Measurements from ENCODE around the gene PRLH. TPM values are rescaled to one million over a fixed set of nuclear protein-coding genes. Genes with fewer than 3 reads are reported as not detected.
"Not testable (repeated sequence)": the region's sequence is repeated elsewhere in the genome, so short reads cannot be mapped to it uniquely, and the experiment has no call there.

Gene PRLH
- polyA plus RNA-seq, 1 experiment, result not detected

DNA sequence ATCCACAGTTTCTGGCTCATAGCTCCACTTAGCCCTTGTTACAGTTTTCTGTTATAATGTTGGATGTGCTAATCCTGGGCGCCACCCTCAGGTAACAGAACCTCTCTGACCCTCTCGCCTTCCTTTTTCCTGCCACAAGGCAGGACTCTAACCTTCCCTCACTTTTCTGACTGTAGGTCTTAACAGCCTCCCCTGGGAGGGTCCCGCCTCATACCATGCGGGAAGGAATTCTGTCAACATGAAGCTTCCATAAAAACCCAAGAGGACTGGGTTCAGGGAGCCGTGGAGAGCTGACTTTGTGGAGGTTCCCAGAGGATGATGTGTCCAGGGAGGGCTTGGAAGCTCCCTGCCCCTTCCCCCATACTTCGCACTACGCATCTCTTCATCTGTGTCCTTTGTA, 36.0 kb downstream of the PRLH start:
- TF ChIP-seq, protein P1, sequence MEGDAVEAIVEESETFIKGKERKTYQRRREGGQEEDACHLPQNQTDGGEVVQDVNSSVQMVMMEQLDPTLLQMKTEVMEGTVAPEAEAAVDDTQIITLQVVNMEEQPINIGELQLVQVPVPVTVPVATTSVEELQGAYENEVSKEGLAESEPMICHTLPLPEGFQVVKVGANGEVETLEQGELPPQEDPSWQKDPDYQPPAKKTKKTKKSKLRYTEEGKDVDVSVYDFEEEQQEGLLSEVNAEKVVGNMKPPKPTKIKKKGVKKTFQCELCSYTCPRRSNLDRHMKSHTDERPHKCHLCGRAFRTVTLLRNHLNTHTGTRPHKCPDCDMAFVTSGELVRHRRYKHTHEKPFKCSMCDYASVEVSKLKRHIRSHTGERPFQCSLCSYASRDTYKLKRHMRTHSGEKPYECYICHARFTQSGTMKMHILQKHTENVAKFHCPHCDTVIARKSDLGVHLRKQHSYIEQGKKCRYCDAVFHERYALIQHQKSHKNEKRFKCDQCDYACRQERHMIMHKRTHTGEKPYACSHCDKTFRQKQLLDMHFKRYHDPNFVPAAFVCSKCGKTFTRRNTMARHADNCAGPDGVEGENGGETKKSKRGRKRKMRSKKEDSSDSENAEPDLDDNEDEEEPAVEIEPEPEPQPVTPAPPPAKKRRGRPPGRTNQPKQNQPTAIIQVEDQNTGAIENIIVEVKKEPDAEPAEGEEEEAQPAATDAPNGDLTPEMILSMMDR (IDR thresholded peaks at IDR 0.05; ENCODE audit: insufficient read depth, low read depth, low read length), result no peak
- no peaks in the 10 kb centered on the region for H3K27me3 ChIP-seq (ENCODE audit: control insufficient read depth, insufficient read depth, low read length)
- no peak for DNase-seq (ENCODE audit: low read depth)
- H3K36me3 ChIP-seq (ENCODE audit: control insufficient read depth, insufficient read depth, low read length), result no peaks in the 10 kb centered on the region
- no peak overlapping the region for H3K4me3 ChIP-seq (ENCODE audit: low read depth, low read length)
- CTCF ChIA-PET, result interaction anchor here (0.5 to 8.9 kb wide), 6 partner anchors 11 to 402 kb away, joined by 3 to 72 read pairs (median 4); no protein-coding TSS in a partner anchor
- POLR2A ChIA-PET, result no interaction called here

DNA sequence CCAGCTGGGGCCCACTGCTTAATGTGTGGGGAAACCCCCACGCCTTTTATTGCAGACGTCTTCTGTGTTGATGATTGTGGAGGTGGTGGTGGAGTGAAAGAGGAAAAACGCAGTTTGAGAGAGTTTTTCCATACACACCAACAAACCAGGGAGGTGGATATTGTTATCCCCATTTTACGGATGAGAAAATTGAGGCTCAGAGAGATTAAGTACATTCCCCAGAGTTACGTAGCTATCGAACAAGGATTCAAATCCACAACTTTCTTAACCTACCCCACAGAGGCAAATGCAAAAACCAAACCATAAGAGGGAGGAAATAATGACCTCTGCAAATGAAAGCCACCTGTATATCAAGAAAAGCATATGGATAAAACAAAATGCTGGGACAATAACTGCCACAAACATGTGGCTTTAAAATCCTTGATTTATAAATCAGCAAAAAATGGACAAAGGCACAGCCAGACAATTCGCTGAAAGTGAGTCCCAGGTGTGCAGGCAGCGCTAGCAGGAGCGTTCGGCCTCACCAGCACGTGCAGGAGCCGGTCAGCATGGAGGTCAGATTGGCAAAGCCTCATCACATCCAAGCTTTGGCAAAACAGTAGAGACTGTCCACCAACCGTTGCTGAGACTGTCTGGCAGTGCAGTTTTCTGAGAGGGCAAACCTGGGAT, 36.8 kb downstream of the PRLH start:
- TF ChIP-seq, protein P1 (IDR thresholded peaks at IDR 0.05; ENCODE audit: insufficient read depth, low read depth, low read length), result no peak
- Histone ChIP-seq H3K36me3 (ENCODE audit: control insufficient read depth, insufficient read depth, low read length) (no peaks in the 10 kb centered on the region), H3K4me3 (ENCODE audit: low read depth, low read length) (no peak overlapping the region), H3K27me3 (ENCODE audit: control insufficient read depth, insufficient read depth, low read length) (no peaks in the 10 kb centered on the region)
- ChIA-PET POLR2A (no interaction called here), CTCF (interaction anchor here (0.5 to 8.9 kb wide), 4 partner anchors 10 to 403 kb away, joined by 3 to 72 read pairs (median 8); no protein-coding TSS in a partner anchor)
- no peak for DNase-seq (ENCODE audit: low read depth)

GRCh38 chr2:237603718-237604362, 37.5 kb downstream of the PRLH start:
- no peaks in the 10 kb centered on the region for H3K27me3 ChIP-seq (ENCODE audit: control insufficient read depth, insufficient read depth, low read length)
- TF ChIP-seq, protein P1 (IDR thresholded peaks at IDR 0.05; ENCODE audit: insufficient read depth, low read depth, low read length), result no peak
- POLR2A ChIA-PET, result no interaction called here
- no peaks in the 10 kb centered on the region for H3K36me3 ChIP-seq (ENCODE audit: control insufficient read depth, insufficient read depth, low read length)
- H3K4me3 ChIP-seq (ENCODE audit: low read depth, low read length), result no peak overlapping the region
- CTCF ChIA-PET, result interaction anchor here (1.0 to 8.9 kb wide), 3 partner anchors 11 to 141 kb away, joined by 4 to 72 read pairs (median 5); no protein-coding TSS in a partner anchor
- no peak for DNase-seq (ENCODE audit: low read depth)

- CTCF ChIA-PET, result interaction anchor here (1.0 to 8.9 kb wide), 3 partner anchors 11 to 141 kb away, joined by 4 to 72 read pairs (median 5); no protein-coding TSS in a partner anchor
- no peak for DNase-seq (ENCODE audit: low read depth)
- Histone ChIP-seq H3K27me3 (ENCODE audit: control insufficient read depth, insufficient read depth, low read length) (no peaks in the 10 kb centered on the region), H3K36me3 (ENCODE audit: control insufficient read depth, insufficient read depth, low read length) (no peaks in the 10 kb centered on the region), H3K4me3 (ENCODE audit: low read depth, low read length) (no peak overlapping the region)
- TF ChIP-seq, protein P1 (IDR thresholded peaks at IDR 0.05; ENCODE audit: insufficient read depth, low read depth, low read length), result no peak
- POLR2A ChIA-PET, result no interaction called here
These were observed 38.0 kb downstream of the PRLH start for GRCh38 chr2:237604391-237604790.

GRCh38 chr2:237604960-237605359, 38.6 kb downstream of the PRLH start:
- ChIA-PET POLR2A (no interaction called here), CTCF (interaction anchor here (1.0 to 8.9 kb wide), 5 partner anchors 10 to 140 kb away, joined by 3 to 72 read pairs (median 5); no protein-coding TSS in a partner anchor)
- DNase-seq (ENCODE audit: low read depth), result no peak
- TF ChIP-seq, protein P1 (IDR thresholded peaks at IDR 0.05; ENCODE audit: insufficient read depth, low read depth, low read length), result peak; percentile 36
- H3K36me3 ChIP-seq (ENCODE audit: control insufficient read depth, insufficient read depth, low read length), result no peaks in the 10 kb centered on the region
- H3K4me3 ChIP-seq (ENCODE audit: low read depth, low read length), result no peak overlapping the region
- H3K27me3 ChIP-seq (ENCODE audit: control insufficient read depth, insufficient read depth, low read length), result no peaks in the 10 kb centered on the region

DNA sequence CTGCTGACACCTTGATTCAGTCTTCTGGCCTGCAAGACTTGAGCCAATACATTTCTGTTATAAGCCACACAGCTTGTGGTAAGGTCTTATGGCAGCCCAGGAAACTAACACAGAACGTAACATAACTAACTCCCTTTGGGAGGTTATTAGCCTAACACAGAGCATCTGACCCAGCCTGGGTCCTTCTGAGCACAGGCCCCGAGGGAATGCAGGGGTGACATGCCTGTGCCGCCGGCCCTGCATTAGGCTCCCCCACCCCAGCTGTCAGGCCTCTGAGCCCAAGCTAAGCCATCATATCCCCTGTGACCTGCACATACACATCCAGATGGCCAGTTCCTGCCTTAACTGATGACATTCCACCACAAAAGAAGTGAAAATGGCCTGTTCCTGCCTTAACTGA, 40.1 kb downstream of the PRLH start:
- POLR2A ChIA-PET; H3K4me3 ChIP-seq (ENCODE audit: low read depth, low read length); H3K27me3 ChIP-seq (ENCODE audit: control insufficient read depth, insufficient read depth, low read length); H3K36me3 ChIP-seq (ENCODE audit: control insufficient read depth, insufficient read depth, low read length); DNase-seq (ENCODE audit: low read depth): not testable (repeated sequence)
- CTCF ChIA-PET, result interaction anchor here (8.9 kb wide), 1 partner anchor 138 kb away, joined by 72 read pairs; no protein-coding TSS in a partner anchor

Data from BJ (cell line).